ENCODE data around the gene CDK6.

DNA sequence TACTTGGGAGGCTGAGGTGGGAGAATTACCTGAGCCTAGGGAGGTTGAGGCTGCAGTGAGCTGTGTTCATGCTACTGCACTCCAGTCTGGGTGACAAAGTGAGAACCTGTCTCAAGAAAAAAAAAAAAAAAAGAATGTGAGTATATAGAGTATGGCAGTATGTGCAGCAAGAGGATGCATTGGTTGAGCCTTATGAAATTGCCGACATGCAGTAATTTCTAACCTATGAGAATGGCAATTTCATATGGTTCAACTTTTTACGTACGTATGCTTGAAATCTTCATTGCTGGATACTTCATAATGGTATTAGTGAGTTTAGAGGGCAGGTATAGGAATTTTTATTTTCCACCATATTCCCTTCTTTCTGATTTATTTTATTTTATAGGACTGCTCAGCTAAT is 241.6 kb downstream of the CDK6 start:
- no peak for TF ChIP-seq EZH2phosphoT487 (IDR thresholded peaks at IDR 0.05; ENCODE audit: insufficient read depth, low read depth)
- no peak for TF ChIP-seq EZH2 (IDR thresholded peaks at IDR 0.05; ENCODE audit: insufficient read depth, poor library complexity, severe bottlenecking)

All from GM23248 (cell line).